ENCODE measurements around the gene FAM83C.

FAM83C gene

GRCh38 chr20:35251613-35251940, 40.6 kb downstream of the FAM83C start:
- no peak overlapping the region for H3K27ac ChIP-seq
- intact Hi-C loops (cut with DNase I; ENCODE audit: low total_unique reads), result no loop called here
- TF ChIP-seq CTCF (IDR thresholded peaks at IDR 0.05), result no peak

GRCh38 chr20:35248641-35249475, 43.4 kb downstream of the FAM83C start:
- H3K4me3 ChIP-seq, result no peak overlapping the region
- no peaks in the 10 kb centered on the region for H3K4me1 ChIP-seq
- intact Hi-C loops (cut with DNase I; ENCODE audit: low total_unique reads), result no loop called here
- H3K27ac ChIP-seq, result no peak overlapping the region
- DNase-seq, result no peak
- H3K27me3 ChIP-seq, result no peaks in the 10 kb centered on the region
- H3K36me3 ChIP-seq, result peaks cover 0 to 12% (median 6%) of the 10 kb centered on the region in 3 donors
- TF ChIP-seq CTCF (IDR thresholded peaks at IDR 0.05), result no peak
- H3K9me3 ChIP-seq, result no peaks in the 10 kb centered on the region

More at GRCh38 chr20:35251613-35251940, 40.6 kb downstream of the FAM83C start:
- H3K9me3 ChIP-seq, result no peaks in the 10 kb centered on the region
- H3K27me3 ChIP-seq, result no peaks in the 10 kb centered on the region
- H3K4me1 ChIP-seq, result no peaks in the 10 kb centered on the region
- peaks cover 0 to 17% (median 6%) of the 10 kb centered on the region in 3 donors for H3K36me3 ChIP-seq
- DNase-seq, result no peak
- no peak overlapping the region for H3K4me3 ChIP-seq

GRCh38 chr20:35246723-35247122, 45.5 kb downstream of the FAM83C start:
- DNase-seq, result no peak
- Histone ChIP-seq H3K4me1 (no peaks in the 10 kb centered on the region), H3K4me3 (no peak overlapping the region), H3K27ac (no peak overlapping the region), H3K36me3 (peaks cover 0 to 8% (median 6%) of the 10 kb centered on the region in 3 donors), H3K27me3 (no peaks in the 10 kb centered on the region), H3K9me3 (no peaks in the 10 kb centered on the region)
- TF ChIP-seq CTCF (IDR thresholded peaks at IDR 0.05), result no peak
- intact Hi-C loops (cut with DNase I; ENCODE audit: low total_unique reads), result no loop called here

DNA sequence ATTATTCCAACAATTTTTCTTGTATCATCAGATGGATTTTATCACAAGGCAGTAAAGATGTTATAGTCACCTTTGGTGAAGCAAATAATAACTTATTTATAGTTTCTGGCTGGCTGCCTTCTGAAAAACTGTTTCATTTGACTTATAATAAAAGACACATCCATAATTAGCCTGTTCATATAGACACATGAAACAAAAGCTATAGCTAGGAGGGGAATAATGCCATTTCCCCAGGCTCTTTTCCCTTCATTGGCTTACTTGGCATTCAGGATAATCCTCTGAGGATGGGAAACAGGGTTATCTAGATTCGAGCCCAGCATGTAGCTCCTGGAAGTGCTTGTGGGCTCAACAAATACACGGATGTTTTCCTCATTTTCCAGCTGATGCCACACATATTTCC, 48.2 kb downstream of the FAM83C start:
- Histone ChIP-seq H3K27me3 (no peaks in the 10 kb centered on the region), H3K36me3 (peaks cover 0 to 6% (median 5%) of the 10 kb centered on the region in 3 donors), H3K4me3 (no peak overlapping the region), H3K27ac (no peak overlapping the region), H3K4me1 (no peaks in the 10 kb centered on the region), H3K9me3 (no peaks in the 10 kb centered on the region)
- no peak for DNase-seq
- intact Hi-C loops (cut with DNase I; ENCODE audit: low total_unique reads), result no loop called here
- TF ChIP-seq CTCF (IDR thresholded peaks at IDR 0.05), result no peak

DNA sequence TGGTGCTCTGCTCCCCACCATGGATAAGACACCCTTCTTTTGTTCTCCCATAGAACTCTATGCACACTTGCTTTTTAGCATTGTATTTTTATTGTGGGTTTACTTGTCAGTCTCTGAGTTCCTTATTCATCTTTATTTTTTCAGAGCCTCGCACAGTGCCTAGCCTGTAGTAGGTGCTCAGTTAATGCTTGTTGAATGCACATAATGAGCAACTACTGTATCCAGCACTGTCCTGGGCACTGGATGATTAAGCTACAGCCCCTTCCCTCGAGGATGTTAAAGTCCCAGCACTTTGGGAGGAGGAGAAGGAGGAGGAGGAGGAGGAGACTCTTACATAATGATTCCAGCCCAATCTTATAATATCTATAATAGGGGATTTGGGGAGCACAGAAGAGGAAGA, 48.9 kb downstream of the FAM83C start:
- no peaks in the 10 kb centered on the region for H3K27me3 ChIP-seq
- peaks cover 0 to 6% (median 5%) of the 10 kb centered on the region in 3 donors for H3K36me3 ChIP-seq
- intact Hi-C loops (cut with DNase I; ENCODE audit: low total_unique reads), result no loop called here
- no peak for TF ChIP-seq CTCF (IDR thresholded peaks at IDR 0.05)
- no peak overlapping the region for H3K4me3 ChIP-seq
- no peak for DNase-seq
- no peaks in the 10 kb centered on the region for H3K9me3 ChIP-seq
- H3K4me1 ChIP-seq, result no peaks in the 10 kb centered on the region
- H3K27ac ChIP-seq, result no peak overlapping the region
